Right lung (tissue), 5 donors: ENCODE data around the gene TP53AIP1. TPM values are rescaled to one million over a fixed set of nuclear protein-coding genes. Genes with fewer than 3 reads are reported as not detected.

Source experiments
- DNase-seq, 2 donors: peaks; one replicate each; pipeline ENCODE4 v3.0.0-alpha.2; 2013
- polyA plus RNA-seq, 5 donors: library from polyadenylated mRNA; unstranded; fragments of 120-200 nt; gene quantifications; one replicate each; pipeline versions ENCODE4 v1.2.1 to v1.2.3, GENCODE V29; 2013; ENCODE audit warnings: inconsistent platforms in 1 of 5, low replicate concordance in 1 of 5; ENCODE audit not compliant: insufficient read length in 5 of 5, insufficient read depth in 1 of 5

Gene TP53AIP1
- polyA plus RNA-seq, 5 donors = 0.48 to 1.1 (median 0.60) TPM

DNA sequence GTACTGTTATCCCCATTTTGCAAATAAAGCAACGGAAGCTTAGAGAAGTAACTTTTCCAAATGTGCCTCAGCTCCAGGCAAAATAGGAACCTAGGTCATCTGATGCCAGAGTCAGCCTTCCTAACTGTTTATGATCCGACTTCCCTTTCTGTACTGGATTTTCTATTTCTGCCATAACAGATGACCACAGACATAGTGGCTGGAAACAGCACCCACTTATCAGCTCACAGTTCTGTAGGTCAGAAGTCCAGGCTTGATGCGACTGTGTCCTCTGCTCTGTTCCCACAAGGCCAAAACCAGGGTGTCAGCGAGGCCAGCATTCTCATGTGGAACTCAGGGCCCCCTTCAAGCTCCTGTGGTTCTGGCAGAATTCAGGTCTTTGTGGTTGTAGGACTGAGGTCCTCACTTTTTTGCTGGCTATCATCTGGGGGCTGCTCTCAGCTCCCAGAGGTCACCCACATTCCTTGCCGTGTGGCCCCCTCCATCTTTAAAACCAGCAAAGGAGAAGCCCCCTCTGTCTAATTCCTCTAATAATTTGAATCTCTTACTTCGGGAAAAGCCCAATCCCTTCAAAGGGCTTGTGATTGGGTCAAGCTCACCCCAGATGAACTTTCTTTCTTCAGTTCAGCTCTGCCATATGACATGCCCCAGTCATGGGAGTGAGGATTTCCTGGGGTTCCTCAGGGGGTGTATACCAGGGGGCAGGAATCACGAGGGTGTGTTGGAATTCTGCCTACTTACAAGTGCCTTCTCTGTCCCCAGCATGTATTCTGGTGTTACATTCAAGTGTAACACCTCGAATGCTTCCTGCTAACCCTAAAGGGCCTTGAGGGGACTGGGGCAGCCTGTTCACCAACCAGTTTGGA, 36.3 kb downstream of the TP53AIP1 start:
- no peak for DNase-seq

DNA sequence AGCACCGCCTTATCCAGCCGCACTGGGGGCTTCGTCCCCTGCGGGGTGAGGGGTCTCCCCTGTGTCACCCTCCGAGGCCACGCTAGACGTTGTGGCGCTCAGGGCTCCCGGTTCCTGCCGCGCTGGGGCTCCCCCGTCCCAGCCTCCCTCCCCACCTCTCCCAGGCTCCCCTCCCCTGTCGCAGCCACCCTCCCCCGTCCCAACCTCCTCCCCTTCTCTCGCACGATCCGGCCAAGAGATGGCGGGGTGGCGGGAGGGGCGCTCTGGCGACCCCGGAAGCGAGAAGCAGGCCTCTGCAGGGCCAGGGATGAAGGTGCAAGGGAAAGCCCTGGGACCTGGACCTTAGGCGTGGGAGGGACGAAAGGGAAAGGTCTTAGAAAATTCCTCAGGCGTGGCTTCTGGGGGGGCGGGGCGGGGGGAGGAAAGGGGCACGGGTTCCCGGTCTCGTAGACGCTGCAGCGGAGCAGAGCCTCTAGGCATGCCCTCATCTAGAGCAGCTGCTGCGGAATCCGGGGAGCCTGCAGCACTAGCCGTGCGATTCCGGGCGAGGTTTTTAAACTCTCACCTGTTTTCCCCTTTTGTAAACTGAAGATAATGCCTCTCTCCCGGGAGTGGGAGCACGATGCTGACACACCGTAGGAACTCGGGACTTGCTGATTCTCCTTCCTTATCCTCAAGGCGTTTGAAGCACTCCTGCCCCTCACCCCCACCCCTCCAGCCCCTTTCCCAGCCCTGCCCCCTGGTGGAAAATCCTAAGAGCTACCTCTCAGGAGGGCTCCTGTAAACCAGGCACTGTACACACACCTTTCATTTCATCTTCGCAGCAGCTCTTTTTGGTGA, 37.1 kb downstream of the TP53AIP1 start:
- DNase-seq = no peak

DNA sequence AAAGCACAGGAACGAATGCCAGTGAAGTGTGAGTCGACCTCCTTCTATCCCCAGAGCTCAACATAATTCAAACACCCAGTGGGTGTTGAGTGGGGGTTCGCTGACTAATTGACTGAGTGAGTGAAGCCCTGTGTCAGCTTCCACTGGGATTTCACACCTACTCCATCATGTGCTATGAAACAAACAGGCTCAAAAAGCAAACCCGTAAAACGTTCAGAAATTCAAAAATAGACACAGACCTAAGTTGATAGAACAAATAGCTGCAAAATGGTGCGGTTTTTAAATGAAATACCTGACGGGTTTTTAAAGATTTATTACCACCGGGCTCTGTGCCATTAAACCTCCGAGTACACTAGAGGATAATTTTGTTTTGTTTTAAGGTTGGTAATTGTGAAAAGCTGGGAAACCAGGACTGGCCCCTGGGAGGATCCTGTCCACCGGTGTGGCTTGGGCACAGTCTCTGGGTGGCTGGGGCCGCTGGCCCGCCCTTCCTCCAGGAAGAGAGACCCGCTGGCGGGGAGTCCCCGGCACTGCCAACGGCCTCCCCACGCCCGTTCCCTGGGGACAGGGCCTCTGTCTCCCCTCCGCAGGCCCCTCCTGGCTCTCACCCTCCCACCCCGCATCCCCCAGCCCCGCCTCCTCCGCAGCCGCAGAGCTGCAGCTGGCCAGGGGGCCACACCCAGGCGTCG, 37.9 kb downstream of the TP53AIP1 start:
- no peak for DNase-seq

DNA sequence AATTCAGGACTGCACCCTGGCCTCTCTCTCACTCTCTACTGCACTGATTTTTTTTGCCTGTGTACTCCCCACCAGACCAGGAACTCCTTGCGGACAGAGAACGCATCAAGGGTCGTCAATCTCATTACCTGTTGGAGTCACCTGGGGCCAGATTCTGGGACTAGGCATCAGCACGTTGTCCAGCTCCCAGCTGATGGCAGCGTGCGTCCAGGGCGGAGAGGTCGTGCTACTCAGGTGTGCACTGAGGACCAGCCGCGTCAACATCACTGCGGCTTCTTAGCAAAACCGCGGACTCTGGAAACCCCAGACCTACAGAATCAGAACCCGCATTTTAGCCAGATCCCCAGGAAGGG, 38.4 kb downstream of the TP53AIP1 start:
- DNase-seq = no peak

DNA sequence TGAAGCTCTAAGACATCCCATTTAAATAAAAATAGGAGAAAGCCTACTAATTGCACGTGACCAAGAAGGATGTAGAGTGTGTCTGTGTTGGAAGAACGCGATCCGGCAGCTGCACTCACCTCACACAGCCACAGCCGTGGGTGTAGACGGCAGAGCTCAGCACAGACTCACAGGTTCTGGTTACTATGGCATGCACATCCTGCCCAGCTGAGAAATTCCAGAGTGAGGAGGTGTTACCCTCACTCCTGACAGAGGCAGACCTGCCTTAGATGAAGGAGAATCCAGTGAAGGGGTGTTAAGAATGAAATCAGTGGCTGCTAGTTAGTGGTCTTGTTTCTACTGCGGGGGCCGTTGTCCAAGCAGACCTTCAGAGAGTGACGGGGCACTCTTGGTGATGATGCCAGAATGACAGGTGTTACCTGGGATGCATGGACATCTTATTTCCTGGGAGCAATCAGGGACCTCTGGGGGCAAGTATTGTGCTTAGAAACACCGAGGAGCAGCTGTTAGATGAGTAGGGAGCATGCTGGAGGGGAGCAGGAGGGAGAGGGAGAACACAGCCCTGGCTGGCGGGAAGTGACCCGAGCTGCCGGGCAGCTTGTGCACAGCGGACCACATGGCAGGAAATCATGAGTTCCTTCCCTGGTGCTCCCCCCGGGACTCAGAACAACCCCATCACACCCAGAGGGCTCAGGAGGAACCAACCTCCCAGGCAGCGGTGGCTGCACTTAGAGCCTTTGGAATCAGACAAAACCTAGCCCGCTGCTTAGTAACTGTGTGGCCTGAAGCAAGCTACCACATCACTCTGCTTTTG, 39.2 kb downstream of the TP53AIP1 start:
- no peak for DNase-seq

DNA sequence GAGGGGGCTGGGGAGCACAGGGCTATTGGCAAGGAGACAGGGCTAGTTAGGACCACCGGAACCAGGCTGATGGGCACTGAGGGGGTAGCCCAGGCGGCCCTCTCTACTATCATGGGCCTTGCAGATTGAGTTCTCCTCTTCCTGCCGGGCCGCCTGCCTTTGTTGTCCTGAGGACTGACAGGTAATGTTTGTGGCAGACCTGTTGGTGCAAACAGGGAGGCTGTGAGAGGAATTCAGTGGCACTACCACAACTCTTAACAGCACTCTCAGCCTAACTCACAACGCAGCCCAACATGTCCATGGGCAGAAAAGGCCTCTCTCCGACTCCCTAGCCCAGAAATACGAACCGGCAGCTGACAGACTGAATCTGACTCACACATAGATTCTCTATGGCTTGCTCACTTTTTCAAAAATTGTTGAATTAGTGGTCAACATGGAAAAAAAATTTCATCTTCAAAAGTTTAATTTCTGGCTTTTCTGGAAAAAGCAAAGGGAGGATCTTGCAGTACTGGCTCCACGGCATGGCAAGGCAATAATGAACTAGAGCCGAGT, 40.1 kb downstream of the TP53AIP1 start:
- no peak for DNase-seq

DNA sequence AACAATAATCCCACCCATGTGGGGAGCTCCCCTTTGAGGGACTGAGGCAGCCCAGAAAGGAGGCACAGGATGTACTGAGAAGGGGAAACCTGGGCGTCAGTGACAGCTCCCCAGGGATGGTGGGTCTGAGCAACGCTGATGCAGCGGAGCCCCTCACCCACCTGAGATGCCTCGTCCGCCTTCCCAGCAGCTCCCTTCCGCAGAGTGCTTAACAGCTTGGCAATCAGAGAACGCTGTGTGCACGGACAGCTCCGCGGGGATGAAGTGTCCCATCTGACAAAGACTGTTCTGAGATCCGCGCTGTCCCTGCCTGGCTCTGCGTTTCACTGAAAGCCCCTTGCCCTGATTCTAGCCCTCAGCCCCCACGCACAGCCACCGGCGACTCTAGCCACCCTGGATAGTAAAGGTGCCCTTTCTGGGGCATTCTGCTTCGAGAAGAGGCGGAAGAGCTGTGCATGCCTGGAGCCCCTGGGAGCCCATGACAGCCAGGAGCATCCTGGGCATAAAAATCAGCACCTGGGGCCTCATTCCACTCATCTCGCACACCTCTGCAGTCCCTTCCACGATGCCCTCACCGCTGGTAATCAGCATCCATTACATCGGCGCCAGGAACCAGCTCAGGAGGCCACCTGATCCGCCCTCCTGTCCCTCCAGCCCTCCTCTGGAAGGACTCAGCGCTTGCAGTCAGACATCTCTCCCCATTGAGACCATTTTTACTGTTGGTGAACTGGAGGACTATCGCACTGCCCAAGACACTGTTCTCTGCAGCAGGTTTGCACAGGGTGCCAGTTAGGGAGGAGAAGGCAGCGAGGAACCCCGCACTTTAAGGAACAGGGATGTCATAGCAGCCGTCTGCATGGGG, 40.8 kb downstream of the TP53AIP1 start:
- DNase-seq = no peak

DNA sequence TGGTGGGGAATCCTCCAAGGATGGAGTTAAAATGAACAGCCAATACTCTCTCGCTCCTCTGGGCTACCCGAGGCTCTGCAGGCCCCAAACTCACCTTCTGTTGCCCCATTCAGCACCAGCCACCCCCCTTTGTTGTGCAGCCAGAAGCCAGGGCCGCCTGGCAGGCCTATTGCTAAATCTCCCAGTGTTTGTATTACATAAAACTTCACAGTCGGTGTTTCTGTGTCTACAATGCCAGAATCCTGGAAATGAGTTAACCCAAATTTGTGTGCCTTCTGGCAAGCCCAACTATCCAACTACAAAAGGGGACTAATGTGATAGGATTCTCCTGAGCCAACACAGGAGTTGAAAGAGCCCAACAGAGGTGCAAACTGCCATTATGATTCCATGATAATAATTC, 42.2 kb downstream of the TP53AIP1 start:
- DNase-seq = no peak

DNA sequence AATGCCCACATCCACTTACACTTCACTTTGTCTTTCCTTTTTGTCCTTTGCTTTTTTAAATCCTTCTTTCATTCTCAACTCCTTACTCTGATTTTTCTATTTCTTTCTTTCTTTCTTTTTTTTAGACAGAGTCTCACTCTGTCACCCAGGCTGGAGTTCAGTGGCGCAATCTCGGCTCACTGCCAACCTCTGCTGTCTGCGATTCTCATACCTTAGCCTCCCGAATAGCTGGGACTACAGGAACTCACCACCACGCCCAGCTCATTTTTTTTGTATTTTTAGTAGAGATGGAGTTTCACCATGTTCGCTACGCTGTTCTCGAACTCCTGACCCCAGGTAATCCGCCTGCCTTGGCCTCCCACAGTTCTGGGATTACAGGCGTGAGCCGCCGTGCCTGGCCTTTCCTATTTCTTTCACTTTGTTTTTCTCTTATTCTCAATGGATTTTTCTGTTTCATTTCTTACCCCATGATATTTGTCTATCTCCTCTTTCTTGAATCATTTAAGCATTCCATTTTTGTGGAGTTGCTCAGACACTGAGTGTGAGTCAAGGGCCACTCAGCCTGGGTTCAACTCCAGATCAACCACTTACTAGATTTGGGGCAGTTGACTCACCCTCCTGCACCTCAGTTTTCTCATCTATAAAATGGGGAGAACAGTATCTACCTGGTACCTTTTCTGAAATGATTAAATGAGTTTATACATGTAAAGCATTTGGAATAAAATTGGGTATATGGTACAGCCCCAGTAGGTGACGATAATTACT, 43.9 kb downstream of the TP53AIP1 start:
- no peak for DNase-seq

DNA sequence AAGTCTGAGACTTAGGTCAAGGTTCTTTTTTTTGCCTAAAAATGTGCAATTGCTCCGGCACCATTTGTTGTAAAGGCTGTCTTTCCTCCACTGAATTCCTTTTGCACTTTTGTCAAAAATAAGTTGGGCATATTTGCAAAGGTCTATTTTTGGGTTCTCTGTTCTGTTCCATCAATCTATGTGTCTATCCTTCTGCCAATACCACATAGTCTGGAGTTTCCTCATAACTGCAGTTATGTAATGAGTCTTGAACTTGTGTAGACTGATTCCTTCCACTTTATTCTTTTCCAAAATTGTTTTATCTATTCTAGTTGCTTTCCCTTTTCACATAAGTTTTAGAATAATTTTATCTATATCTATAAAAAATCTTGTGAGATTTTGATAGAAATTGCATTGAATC, 44.8 kb downstream of the TP53AIP1 start:
- DNase-seq = no peak

DNA sequence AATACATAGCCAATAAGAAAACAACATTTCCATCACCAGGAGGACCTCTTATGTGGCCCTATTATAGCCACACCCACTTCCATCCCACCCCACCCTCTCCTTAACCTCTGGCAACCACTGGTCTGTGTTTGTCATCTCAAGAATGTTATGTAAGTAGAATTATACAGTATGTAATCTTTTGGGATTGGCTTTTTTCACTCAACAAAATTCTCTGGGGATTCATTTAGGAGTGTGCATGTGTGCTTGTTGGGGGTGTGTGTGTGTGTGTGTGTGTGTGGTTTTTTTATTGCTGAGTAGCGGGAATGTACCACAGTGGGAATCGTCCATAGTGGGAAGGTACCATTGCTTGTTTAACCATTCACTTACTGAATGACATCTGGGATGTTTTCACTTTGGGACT, 46.3 kb downstream of the TP53AIP1 start:
- DNase-seq = no peak

DNA sequence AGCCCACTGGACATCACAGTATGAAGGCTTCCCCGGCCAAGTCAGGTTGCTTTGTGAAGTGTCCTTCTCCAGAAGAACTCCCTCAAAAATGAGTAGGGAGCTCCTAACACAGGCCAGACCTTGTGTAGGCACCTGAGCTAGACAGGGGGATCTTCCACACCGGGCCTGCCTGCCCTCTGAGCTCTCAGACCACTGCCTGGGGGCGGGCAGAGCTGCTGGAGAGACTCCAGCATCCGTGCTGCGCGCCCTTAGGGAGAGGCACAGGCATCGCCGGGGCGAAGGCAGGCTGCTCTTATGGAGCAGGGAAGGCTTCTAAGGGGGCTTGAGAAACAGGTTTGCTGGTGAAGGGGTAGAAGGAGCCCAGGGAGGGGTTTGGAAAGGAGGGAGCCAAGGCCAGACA, 47.1 kb downstream of the TP53AIP1 start:
- no peak for DNase-seq

DNA sequence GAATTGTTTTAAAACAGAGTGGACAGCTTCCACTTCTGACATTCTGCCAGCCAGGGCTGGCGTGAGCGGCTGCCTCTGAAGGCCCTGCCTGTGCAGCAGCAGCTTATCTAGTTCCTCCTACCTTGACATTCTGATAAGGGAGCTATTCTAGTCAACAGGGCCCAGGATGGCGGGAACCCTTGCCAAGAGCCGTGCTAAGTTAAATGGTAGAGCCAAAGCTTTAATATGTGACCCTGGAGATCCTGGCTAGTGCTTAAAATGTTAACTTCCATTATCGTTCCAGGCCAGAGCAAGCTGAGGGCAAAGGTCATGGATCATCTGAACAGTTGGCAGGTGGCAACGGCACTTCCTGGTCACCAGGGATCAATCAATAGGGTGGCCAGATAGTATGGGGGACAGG, 48.0 kb downstream of the TP53AIP1 start:
- no peak for DNase-seq

DNA sequence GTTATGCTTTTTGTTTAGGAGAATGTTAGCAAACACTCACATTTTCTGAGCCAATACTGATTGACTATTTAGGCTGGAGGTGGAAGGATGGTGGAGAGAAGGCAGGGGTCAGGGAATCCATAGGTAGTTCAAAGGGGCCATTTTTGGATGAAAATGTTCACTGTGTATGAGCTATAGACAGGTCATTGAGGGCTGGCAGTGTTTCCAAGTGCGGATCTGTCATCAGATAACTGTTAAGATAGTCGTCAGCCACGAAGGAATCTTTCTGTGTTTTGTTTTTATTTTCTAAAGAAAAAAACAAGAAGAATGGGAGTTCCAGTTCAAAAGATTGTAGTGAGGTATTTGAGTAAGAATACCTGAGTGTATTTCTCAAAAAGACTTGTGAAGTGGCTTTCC, 48.4 kb downstream of the TP53AIP1 start:
- DNase-seq = no peak

DNA sequence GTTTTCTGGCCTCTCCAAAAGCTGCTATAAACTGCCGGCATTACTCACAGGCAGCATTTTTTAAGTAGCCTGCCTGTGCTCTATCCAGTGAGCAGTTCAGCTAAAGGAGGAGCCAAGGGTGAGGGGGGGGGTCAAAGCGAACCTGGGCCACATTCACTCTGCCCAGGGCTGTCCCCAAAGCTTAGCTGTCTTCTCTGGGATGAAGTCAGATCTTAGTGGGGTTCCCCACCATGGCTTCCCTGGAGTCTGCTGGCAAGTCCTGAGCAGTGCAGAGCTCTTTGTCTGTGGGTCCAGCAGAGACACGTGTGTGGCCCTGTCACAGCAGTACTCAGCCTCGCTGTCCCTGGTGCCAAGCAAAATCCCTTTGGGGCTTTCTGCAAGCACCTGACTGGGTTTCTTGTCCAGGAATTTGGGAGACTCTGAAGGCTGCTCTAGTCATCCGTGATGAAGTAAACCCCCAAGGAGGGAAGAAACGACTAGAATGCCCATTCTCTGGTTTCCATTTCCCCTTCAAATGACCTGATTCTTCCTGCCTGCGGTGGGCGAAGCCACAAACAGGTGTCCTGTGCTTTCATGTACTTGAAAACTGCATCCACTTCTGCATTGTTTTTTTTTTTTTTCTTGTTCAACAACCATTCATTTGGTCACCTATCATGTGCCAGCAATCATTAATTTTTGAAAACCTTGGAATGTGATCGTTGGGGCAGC, 48.9 kb downstream of the TP53AIP1 start:
- DNase-seq = no peak

DNA sequence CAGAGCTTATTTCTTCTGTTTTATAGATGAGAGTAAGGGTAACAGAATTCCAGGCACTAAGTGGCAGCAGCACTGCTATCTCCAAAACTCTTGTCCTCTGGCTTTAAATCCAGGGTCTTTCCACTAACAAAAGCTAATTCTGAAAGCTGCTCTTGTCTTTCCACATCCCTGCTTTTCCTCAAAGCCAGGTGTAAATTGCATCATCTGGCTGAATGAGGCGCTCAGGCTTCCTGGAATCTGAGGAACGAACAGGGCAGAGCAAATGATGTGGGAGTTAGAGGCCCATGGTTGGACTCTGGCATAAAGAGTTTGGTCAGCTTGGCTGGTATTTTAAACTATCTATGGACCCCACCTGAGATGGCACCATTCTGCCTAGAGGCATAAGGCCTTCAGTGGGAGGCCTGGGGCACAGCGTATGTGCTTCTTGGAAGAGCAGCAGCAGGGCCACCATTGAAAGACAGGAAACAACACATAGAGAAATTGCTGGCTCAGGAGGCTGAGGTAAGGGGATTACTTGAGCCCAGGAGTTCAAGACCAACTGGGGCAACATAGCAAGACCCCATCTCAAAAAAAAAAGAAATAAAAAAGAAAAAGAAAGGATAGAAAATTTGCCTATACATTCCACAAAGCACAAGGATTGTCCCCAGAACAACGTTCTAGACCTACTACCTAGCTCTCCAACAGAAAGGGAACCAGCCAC, 49.7 kb downstream of the TP53AIP1 start:
- no peak for DNase-seq

DNA sequence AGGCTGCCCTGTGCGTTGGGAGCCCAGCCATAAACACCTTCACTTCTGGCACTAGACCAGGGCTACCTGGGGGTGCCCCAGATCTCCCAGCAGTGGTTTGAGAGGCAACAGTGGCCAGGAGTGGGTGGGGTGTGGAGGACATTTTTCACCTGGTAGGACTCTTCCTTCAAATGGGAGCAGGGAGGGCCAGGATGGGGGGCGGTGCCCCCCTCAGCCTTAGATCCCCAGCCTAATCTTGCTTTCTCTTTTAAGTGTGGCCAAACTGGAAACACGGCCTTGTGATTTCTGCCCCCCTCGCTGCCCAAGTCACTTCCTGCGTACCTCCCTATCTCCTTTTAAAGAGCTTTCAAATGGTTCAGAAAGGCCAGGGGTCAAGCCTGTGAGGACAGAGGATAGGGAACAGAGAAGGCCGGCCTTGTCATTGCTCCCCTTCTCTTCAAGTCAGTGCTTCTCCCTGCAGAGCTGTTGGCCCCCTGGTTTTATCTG, 50.7 kb downstream of the TP53AIP1 start:
- DNase-seq = no peak
